GM10266 (cell line): Measurements from ENCODE around the gene SCRN3.
"Not testable (repeated sequence)": the region's sequence is repeated elsewhere in the genome, so short reads cannot be mapped to it uniquely, and the experiment has no call there.

Experiments
- DNase-seq: peaks from one replicate; pipeline ENCODE4 v3.0.0; 2012; ENCODE audit errors: extremely low spot score
- TF ChIP-seq, protein P1 (sequence below): IDR thresholded peaks from 2 replicates; pipeline ENCODE4 v1.5.1; 2012; ENCODE audit warnings: mild to moderate bottlenecking, low read depth; ENCODE audit not compliant: control insufficient read depth, insufficient read depth; ENCODE audit errors: missing control alignments

The SCRN3 gene

DNA sequence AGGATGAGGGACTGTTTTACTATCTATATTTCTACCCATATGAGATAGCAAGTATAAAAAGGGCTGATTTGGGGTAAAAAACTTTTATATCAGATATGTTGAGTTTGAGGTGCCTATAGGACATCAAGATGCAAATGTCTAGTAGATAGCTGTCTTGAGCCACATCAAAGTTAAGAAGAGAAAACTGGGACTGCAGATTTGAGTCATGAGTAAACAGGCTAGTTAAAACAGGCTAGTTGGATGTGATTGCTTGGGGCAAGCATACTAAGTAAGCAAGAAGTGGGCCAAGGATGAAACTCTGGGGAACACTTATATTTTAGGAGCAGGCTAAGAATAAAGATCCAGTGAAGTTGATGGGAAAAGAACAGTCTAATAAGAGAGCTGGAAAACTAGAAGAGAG, 2.8 kb upstream of the SCRN3 start:
- TF ChIP-seq, protein P1, sequence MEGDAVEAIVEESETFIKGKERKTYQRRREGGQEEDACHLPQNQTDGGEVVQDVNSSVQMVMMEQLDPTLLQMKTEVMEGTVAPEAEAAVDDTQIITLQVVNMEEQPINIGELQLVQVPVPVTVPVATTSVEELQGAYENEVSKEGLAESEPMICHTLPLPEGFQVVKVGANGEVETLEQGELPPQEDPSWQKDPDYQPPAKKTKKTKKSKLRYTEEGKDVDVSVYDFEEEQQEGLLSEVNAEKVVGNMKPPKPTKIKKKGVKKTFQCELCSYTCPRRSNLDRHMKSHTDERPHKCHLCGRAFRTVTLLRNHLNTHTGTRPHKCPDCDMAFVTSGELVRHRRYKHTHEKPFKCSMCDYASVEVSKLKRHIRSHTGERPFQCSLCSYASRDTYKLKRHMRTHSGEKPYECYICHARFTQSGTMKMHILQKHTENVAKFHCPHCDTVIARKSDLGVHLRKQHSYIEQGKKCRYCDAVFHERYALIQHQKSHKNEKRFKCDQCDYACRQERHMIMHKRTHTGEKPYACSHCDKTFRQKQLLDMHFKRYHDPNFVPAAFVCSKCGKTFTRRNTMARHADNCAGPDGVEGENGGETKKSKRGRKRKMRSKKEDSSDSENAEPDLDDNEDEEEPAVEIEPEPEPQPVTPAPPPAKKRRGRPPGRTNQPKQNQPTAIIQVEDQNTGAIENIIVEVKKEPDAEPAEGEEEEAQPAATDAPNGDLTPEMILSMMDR, result no peak

DNA sequence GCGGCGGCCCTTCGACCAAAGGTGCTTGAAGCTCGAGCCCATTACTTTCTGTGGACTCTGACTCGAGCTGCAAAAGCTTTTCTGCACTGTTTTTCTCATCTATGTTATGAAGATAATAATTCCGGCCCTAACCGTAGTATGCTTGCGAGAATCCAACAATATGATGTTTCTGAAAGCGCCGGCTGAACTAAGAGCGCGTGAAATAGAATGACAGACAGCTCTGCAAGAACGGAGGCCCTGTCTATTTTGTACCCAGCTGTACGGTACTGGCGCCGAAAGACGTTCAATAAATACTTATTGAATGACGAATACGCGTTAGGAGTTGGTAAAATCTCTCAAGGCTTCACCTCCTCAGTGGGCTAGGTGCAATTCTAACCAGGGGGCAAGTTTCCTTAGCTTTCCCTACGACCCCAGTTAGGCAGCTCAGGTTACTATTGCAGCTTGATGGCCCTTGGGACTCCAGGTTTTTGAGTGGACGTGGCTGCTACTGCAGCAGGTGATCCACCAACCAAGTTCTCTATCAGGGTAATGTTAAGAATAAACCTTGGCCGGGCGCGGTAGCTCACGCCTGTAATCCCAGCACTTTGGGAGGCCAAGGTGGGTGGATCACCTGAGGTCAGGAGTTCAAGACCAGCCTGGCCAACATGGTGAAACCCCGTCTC, 570 bp downstream of the SCRN3 start:
- TF ChIP-seq, protein P1, result no peak
- no peak for DNase-seq

More for the DNA sequence above, 2.8 kb upstream of the SCRN3 start:
- no peak for DNase-seq

DNA sequence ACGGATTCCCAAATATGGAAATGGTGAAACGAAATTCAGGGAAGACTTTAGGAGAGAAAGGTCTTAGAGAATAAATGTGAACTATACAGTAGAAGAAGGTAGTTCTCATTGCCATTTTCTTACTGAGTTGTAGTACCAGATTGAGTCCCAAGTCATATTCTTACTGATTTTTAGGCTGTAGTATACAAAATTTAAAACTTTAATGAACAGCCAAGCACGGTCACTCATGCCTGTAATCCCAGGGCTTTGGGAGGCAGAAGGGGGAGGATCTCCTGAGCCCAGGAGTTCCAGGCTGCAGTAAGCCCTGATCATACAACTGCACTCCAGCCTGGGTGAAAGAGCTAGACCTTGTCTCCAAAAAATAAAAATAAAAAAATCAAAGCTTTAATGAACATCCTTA, 2.2 kb downstream of the SCRN3 start:
- TF ChIP-seq, protein P1, result no peak
- DNase-seq, result no peak

DNA sequence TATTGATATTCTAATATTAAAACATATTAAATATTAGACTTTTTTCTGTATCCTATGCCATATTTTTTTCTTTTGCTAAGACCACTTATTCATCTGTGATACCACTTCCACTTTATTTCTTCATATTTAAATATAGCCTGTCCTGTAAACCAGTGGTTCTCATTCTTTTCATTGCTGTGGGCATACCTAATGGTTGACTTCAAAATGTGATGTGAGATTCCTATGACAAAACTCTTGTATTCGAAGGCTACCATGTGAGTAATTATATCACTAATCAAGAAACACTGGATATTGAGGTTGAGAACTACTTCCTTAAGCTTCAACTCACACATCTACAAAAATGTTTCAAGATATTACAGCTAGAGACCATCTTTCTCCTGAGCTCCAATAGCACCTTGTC, 3.6 kb downstream of the SCRN3 start:
- no peak for DNase-seq
- TF ChIP-seq, protein P1, result no peak

DNA sequence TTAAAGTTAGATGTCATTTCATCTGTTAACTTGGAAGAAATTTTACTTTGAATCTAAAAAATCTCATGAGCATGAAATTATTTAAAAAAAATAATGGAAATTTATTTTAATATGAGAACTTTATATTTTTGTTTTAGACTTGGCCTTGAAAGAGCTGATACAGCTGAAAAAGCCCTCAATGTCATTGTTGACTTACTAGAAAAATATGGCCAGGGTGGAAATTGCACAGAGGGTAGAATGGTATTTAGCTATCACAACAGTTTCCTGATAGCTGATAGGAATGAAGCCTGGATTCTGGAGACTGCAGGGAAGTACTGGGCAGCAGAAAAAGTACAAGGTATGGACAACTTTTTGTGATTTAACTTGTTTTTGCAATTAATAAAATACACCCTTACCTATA, 5.3 kb downstream of the SCRN3 start:
- no peak for DNase-seq
- TF ChIP-seq, protein P1, result no peak

DNA sequence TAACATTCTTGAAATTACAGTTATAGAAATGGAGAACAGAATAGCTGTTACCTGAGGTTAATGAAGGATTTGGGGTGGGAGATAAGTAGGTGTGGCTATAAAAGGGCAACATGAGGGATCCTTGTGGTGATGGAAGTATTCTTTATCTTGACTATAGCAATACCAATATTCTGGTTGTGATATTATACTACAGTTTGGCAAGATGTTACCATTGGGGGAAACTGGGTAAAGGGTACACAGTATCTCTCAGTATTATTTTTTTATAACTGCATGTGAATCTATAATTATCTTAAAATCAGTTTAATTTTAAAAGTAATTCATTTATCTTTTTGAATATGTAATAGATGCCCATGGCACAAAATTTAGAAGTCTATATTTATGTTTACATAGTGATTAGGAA, 8.1 kb downstream of the SCRN3 start:
- TF ChIP-seq, protein P1, result no peak
- no peak for DNase-seq

DNA sequence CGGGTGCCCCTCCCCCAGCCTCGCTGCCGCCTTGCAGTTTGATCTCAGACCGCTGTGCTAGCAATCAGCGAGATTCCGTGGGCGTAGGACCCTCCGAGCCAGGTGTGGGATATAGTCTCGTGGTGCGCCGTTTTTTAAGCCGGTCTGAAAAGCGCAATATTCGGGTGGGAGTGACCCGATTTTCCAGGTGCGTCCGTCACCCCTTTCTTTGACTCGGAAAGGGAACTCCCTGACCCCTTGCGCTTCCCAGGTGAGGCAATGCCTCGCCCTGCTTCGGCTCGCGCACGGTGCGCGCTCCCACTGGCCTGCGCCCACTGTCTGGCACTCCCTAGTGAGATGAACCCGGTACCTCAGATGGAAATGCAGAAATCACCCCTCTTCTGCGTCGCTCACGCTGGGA, 14.5 kb downstream of the SCRN3 start:
- not testable (repeated sequence) for DNase-seq

DNA sequence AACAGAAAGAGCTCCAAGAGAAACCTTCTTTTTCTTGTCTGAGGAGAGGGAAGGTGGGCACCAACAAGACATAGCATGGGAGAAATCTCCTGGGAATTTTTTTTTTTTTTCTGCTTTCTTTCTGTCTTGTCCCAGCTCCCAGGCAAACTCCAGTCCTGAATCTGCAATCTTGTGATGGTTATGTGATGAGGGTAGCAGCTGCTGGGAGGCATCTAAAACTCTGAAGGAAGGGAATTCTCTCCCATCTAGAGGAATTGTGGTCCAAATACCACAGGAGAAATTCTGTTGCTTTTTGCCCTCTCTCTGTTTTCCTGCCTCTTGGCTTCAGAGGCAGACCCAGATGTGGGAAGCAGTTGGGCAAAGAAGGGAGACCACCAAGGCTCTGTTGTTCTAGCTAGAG, 16.7 kb downstream of the SCRN3 start:
- DNase-seq, result no peak
- TF ChIP-seq, protein P1, result no peak
